ENCODE results near the gene MUS81. TPM values are rescaled to one million over a fixed set of nuclear protein-coding genes. Genes with fewer than 3 reads are reported as not detected.

The MUS81 gene
- total and polyA plus RNA-seq, 2 of the 13 experiments (the other 11 are each of a cell fraction or from before 2014, with no cell fraction given) = 25.6 to 30.2 TPM

DNA sequence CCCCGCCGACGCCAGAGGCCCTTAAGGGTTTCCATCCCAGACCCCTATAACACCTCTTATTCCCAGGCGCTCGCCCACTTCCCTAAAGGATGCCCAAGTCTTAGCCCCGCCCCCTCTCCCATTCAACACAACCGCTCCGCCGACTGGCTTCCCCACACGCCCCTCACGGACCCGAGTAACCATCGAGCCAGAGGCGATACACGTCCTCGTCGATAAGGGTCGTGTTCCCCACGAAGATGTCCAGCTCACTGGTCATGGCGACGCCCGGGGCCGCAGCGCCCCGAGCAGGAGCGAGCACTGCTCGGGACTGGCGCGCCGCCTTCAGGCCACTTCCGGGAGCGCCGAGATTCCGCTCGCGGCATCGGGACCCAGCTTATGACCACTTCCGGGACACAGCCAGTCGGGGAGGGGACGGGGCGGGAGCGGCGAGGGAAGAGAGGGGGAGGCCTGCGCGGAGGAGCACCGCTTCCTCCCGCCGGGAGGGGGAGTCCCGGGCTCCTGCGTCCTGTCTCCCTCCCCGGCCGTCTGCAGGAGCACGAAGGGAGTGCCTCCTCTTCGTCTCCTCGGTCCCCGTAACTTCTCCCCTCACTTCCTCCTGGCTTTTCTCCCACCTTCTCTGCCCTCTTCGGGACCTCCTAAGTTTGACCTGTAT, 28.1 kb downstream of the MUS81 start, which contains the start of gene FIBP (continued):
- TF ChIP-seq PITX1 (CRISPR knock-in tag; IDR thresholded peaks at IDR 0.05) = peak; percentile 72
- no peak for TF ChIP-seq ZSCAN22 (CRISPR knock-in tag; IDR thresholded peaks at IDR 0.05)
- no peak for TF ChIP-seq ZKSCAN1 (IDR thresholded peaks at IDR 0.05; ENCODE audit: low read length)
- TF ChIP-seq RARG (CRISPR knock-in tag; IDR thresholded peaks at IDR 0.05; ENCODE audit: low read depth) = no peak
- peak; percentile 92 for TF ChIP-seq ZNF574 (CRISPR knock-in tag; IDR thresholded peaks at IDR 0.05)
- peak; percentile 46; the same call in 1 of the 2 replicates for TF ChIP-seq KAT7 (CRISPR knock-in tag; IDR thresholded peaks at IDR 0.05; ENCODE audit: borderline replicate concordance)
- peak; percentile 94 for TF ChIP-seq ZNF350 (CRISPR knock-in tag; IDR thresholded peaks at IDR 0.05; ENCODE audit: borderline replicate concordance, low read depth)
- TF ChIP-seq KLF13 (CRISPR knock-in tag; IDR thresholded peaks at IDR 0.05) = 0 out of 2 replicates have a peak, but pooled peaks have one; percentile 33
- no peak for TF ChIP-seq ZNF782 (CRISPR knock-in tag; IDR thresholded peaks at IDR 0.05; ENCODE audit: borderline replicate concordance)
- TF ChIP-seq SSRP1 (CRISPR knock-in tag; IDR thresholded peaks at IDR 0.05) = no peak
- TF ChIP-seq RFXAP (CRISPR knock-in tag; IDR thresholded peaks at IDR 0.05; ENCODE audit: borderline replicate concordance) = no peak
- TF ChIP-seq ZSCAN31 (CRISPR knock-in tag; IDR thresholded peaks at IDR 0.05; ENCODE audit: low read depth) = 0 out of 2 replicates have a peak, but pooled peaks have one; percentile 29
- peak; percentile 83 for TF ChIP-seq THAP7 (CRISPR knock-in tag; IDR thresholded peaks at IDR 0.05)
- TF ChIP-seq SNAPC4 (CRISPR knock-in tag; IDR thresholded peaks at IDR 0.05) = no peak
- TF ChIP-seq FLYWCH1 (CRISPR knock-in tag; IDR thresholded peaks at IDR 0.05) = no peak
- TF ChIP-seq GZF1 (CRISPR knock-in tag; IDR thresholded peaks at IDR 0.05) = no peak
- peak; percentile 79 for TF ChIP-seq POGK (CRISPR knock-in tag; conservative IDR thresholded peaks at IDR 0.05)

All from HepG2 (cell line).